Measurements from ENCODE around the gene CNTN3. TPM values are rescaled to one million over a fixed set of nuclear protein-coding genes. Genes with fewer than 3 reads are reported as not detected.
A peak's percentile ranks its signal among the peaks of the same experiment; 100 is the strongest.

Gene CNTN3
- 2.2 TPM for total RNA-seq (ENCODE audit: unreplicated experiment)
- long read RNA-seq, result 0 reads

GRCh38 chr3:74614107-74614967, at the start of gene CNTN3:
Gene CNTN3, minus strand, starts transcription at chr3:74614659. Its CDS starts 93,547 bp downstream, at chr3:74521112.
- Mint-ChIP-seq H3K27ac (ENCODE audit: unreplicated experiment) (no peak within 1 kb of the TSS), H3K4me3 (ENCODE audit: unreplicated experiment) (peak within 1 kb of the TSS; percentile 84), H3K27me3 (ENCODE audit: unreplicated experiment) (peaks cover 4% of the 10 kb centered on the region), H3K9me3 (ENCODE audit: unreplicated experiment) (peaks cover 1% of the 10 kb centered on the region), H3K36me3 (ENCODE audit: unreplicated experiment) (no peaks in the 10 kb centered on the region), H3K4me1 (ENCODE audit: low read depth, unreplicated experiment) (no peaks in the 10 kb centered on the region)
- TF ChIP-seq, protein P1, sequence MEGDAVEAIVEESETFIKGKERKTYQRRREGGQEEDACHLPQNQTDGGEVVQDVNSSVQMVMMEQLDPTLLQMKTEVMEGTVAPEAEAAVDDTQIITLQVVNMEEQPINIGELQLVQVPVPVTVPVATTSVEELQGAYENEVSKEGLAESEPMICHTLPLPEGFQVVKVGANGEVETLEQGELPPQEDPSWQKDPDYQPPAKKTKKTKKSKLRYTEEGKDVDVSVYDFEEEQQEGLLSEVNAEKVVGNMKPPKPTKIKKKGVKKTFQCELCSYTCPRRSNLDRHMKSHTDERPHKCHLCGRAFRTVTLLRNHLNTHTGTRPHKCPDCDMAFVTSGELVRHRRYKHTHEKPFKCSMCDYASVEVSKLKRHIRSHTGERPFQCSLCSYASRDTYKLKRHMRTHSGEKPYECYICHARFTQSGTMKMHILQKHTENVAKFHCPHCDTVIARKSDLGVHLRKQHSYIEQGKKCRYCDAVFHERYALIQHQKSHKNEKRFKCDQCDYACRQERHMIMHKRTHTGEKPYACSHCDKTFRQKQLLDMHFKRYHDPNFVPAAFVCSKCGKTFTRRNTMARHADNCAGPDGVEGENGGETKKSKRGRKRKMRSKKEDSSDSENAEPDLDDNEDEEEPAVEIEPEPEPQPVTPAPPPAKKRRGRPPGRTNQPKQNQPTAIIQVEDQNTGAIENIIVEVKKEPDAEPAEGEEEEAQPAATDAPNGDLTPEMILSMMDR (IDR thresholded peaks at IDR 0.05; ENCODE audit: partially characterized antibody, unreplicated experiment), result no peak
- peak; percentile 71 for DNase-seq

GRCh38 chr3:74663178-74663577, 48.7 kb upstream of the CNTN3 start:
- no peaks in the 10 kb centered on the region for H3K9me3 Mint-ChIP-seq (ENCODE audit: unreplicated experiment)
- no peaks in the 10 kb centered on the region for H3K4me1 Mint-ChIP-seq (ENCODE audit: low read depth, unreplicated experiment)
- H3K27me3 Mint-ChIP-seq (ENCODE audit: unreplicated experiment), result no peaks in the 10 kb centered on the region
- TF ChIP-seq, protein P1 (IDR thresholded peaks at IDR 0.05; ENCODE audit: partially characterized antibody, unreplicated experiment), result no peak
- no peak overlapping the region for H3K27ac Mint-ChIP-seq (ENCODE audit: unreplicated experiment)
- H3K4me3 Mint-ChIP-seq (ENCODE audit: unreplicated experiment), result no peak overlapping the region
- peaks cover 11% of the 10 kb centered on the region for H3K36me3 Mint-ChIP-seq (ENCODE audit: unreplicated experiment)
- no peak for DNase-seq

GRCh38 chr3:74661672-74662071, 47.2 kb upstream of the CNTN3 start:
- TF ChIP-seq, protein P1 (IDR thresholded peaks at IDR 0.05; ENCODE audit: partially characterized antibody, unreplicated experiment), result no peak
- Mint-ChIP-seq H3K27ac (ENCODE audit: unreplicated experiment) (no peak overlapping the region), H3K27me3 (ENCODE audit: unreplicated experiment) (no peaks in the 10 kb centered on the region), H3K4me3 (ENCODE audit: unreplicated experiment) (no peak overlapping the region), H3K36me3 (ENCODE audit: unreplicated experiment) (no peaks in the 10 kb centered on the region), H3K4me1 (ENCODE audit: low read depth, unreplicated experiment) (no peaks in the 10 kb centered on the region), H3K9me3 (ENCODE audit: unreplicated experiment) (no peaks in the 10 kb centered on the region)
- DNase-seq, result no peak

DNA sequence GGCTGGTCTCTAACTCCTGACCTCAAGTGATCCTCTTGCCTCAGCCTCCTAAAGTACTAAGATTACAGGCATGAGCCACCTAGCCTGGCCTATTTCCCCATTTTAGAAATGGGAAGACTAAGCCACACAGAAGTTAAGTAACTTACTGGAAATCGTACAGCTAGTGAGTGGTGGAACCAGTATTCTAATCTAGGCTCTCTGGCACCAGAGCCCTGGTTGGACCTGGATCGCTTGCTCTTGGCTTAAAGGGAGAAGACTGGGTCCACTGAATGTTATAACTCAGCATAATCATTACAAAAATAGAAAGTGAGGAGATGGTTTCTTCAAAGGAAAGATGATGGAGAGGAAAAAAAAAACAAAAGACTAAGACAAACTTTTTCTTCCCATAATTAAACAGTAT, 37.4 kb upstream of the CNTN3 start:
- no peak for DNase-seq
- no peaks in the 10 kb centered on the region for H3K9me3 Mint-ChIP-seq (ENCODE audit: unreplicated experiment)

More for the DNA sequence above, 37.4 kb upstream of the CNTN3 start:
- Mint-ChIP-seq H3K4me1 (ENCODE audit: low read depth, unreplicated experiment) (peaks cover 1% of the 10 kb centered on the region), H3K4me3 (ENCODE audit: unreplicated experiment) (no peak overlapping the region), H3K27ac (ENCODE audit: unreplicated experiment) (no peak overlapping the region), H3K27me3 (ENCODE audit: unreplicated experiment) (no peaks in the 10 kb centered on the region), H3K36me3 (ENCODE audit: unreplicated experiment) (no peaks in the 10 kb centered on the region)
- TF ChIP-seq, protein P1 (IDR thresholded peaks at IDR 0.05; ENCODE audit: partially characterized antibody, unreplicated experiment), result no peak

Measured in glutamatergic neuron (in vitro differentiated cells).